B cell (primary cell): ENCODE measurements around the gene LSM4. TPM values are rescaled to one million over a fixed set of nuclear protein-coding genes. Genes with fewer than 3 reads are reported as not detected.

ENCODE experiments used
- ATAC-seq: fragments of 200-7000 bp; cut with Tn5 transposase; one replicate; pipeline ENCODE4 v1.10.0; 2021; ENCODE audit warnings: low read depth, mild to moderate bottlenecking, moderate number of reproducible peaks, moderate library complexity
- CTCF ChIA-PET: fragments of 350-600 bp; sonication (Branson Sonifier 250); formaldehyde crosslinking; loops from one replicate; lab custom pipeline; 2021; ENCODE audit warnings: antibody characterized with exemption, inconsistent platforms; lab: Charles Lee
- POLR2A ChIA-PET: fragments of 350-600 bp; sonication (Branson Sonifier 250); formaldehyde crosslinking; loops from one replicate; lab custom pipeline; 2021; ENCODE audit warnings: antibody characterized with exemption; lab: Charles Lee
- DNase-seq: peaks from one replicate; pipeline ENCODE4 v3.0.0; 2013
- H2AFZ ChIP-seq: 2 replicates; pipeline ENCODE4 v1.6.1; 2012; ENCODE audit warnings: mild to moderate bottlenecking, low read depth, low read length; ENCODE audit not compliant: insufficient read depth, poor library complexity, severe bottlenecking
- H3K27ac ChIP-seq, 2 donors: 1 replicate in 1 of 2; 2 replicates in 1 of 2; pipeline ENCODE4 v1.5.1; 2012 to 2013; ENCODE audit warnings: low read length in 2 of 2, mild to moderate bottlenecking in 2 of 2, moderate library complexity in 1 of 2
- H3K27me3 ChIP-seq, 4 experiments: fragments of 200-600 bp in 1 of 4; sonication (generic) in 1 of 4; replicated peaks in 1 of 4; 1 replicate in 2 of 4; 2 replicates in 2 of 4; pipeline versions ENCODE4 v1.6.1 to v1.7.0; 2013 to 2016; ENCODE audit warnings: low read length in 3 of 4, mild to moderate bottlenecking in 2 of 4, mixed read lengths in 1 of 4, moderate library complexity in 1 of 4; ENCODE audit not compliant: insufficient read depth in 4 of 4, control insufficient read depth in 3 of 4; ENCODE audit errors: control extremely low read depth in 1 of 4
- H3K36me3 ChIP-seq, 2 experiments: replicated peaks in 1 of 2; 1 replicate in 1 of 2; 2 replicates in 1 of 2; pipeline versions ENCODE4 v1.6.1 to v1.7.1; 2013; ENCODE audit warnings: low read length in 1 of 2; ENCODE audit not compliant: insufficient read depth in 2 of 2, control insufficient read depth in 1 of 2; ENCODE audit errors: control extremely low read depth in 1 of 2, extremely low read depth in 1 of 2
- H3K4me1 ChIP-seq, 2 donors: fragments of 200-600 bp in 1 of 2; sonication (generic) in 1 of 2; 1 replicate in 1 of 2; 2 replicates in 1 of 2; pipeline versions ENCODE4 v1.5.1 to v1.6.1; 2013 to 2017; ENCODE audit warnings: low read length in 2 of 2; ENCODE audit not compliant: control insufficient read depth in 2 of 2, insufficient read depth in 2 of 2
- H3K4me2 ChIP-seq: replicated peaks from 2 replicates; pipeline ENCODE3; 2012; ENCODE audit warnings: mild to moderate bottlenecking, low read depth, low read length; ENCODE audit not compliant: poor library complexity, severe bottlenecking
- H3K4me3 ChIP-seq, 5 experiments: fragments of 200-600 bp in 1 of 5; sonication (generic) in 1 of 5; 1 replicate in 3 of 5; 2 replicates in 2 of 5; pipeline versions ENCODE4 v1.5.1 to v1.7.0; 2011 to 2016; ENCODE audit warnings: low read length in 4 of 5, mild to moderate bottlenecking in 4 of 5, low read depth in 2 of 5, control low read depth in 1 of 5, moderate library complexity in 1 of 5; ENCODE audit not compliant: insufficient read depth in 1 of 5; ENCODE audit errors: control extremely low read depth in 1 of 5, extremely low read depth in 1 of 5
- H3K79me2 ChIP-seq: fragments of 200-600 bp; sonication (generic); one replicate; pipeline ENCODE4 v1.6.0; 2016; ENCODE audit warnings: low read length; ENCODE audit not compliant: control insufficient read depth, insufficient read depth
- H3K9ac ChIP-seq: fragments of 200-600 bp; sonication (generic); 2 replicates; pipeline ENCODE4 v1.6.1; 2017; ENCODE audit warnings: mild to moderate bottlenecking, low read length, moderate library complexity
- H3K9me3 ChIP-seq, 3 donors: one replicate each; pipeline versions ENCODE4 v1.6.1 to v1.7.1; 2013; ENCODE audit warnings: low read length in 2 of 3; ENCODE audit not compliant: control insufficient read depth in 2 of 3, insufficient read depth in 1 of 3; ENCODE audit errors: control extremely low read depth in 1 of 3
- H4K20me1 ChIP-seq: 2 replicates; pipeline ENCODE4 v1.6.0; 2012; ENCODE audit warnings: mild to moderate bottlenecking, low read length; ENCODE audit not compliant: insufficient read depth, control insufficient read depth, poor library complexity, severe bottlenecking
- H3K27ac Mint-ChIP-seq: one replicate; pipeline ENCODE4 v1.8.0; 2021; ENCODE audit warnings: mixed read lengths
- H3K27me3 Mint-ChIP-seq: one replicate; pipeline ENCODE4 v1.8.0; 2021; ENCODE audit warnings: mixed read lengths
- H3K4me1 Mint-ChIP-seq: one replicate; pipeline ENCODE4 v1.8.0; 2021; ENCODE audit warnings: mixed read lengths
- H3K4me3 Mint-ChIP-seq: one replicate; pipeline ENCODE4 v1.8.0; 2021; ENCODE audit warnings: mixed read lengths
- H3K9me3 Mint-ChIP-seq: one replicate; pipeline ENCODE4 v1.8.0; 2022; ENCODE audit warnings: mixed read lengths; ENCODE audit not compliant: insufficient read depth
- CTCF ChIP-seq: fragments of 200-600 bp; IDR thresholded peaks from one replicate; pipeline ENCODE4 v1.8.0; 2022; ENCODE audit warnings: antibody characterized with exemption, mild to moderate bottlenecking
- EZH2 ChIP-seq: IDR thresholded peaks from 2 replicates; pipeline ENCODE4 v1.6.1; 2012; ENCODE audit warnings: borderline replicate concordance, low read depth, mild to moderate bottlenecking, moderate library complexity, low read length; ENCODE audit not compliant: insufficient read depth, poor library complexity, severe bottlenecking
- WGBS: methylation state at CpG from one replicate; pipeline ENCODE4 v1.1.5; 2013; ENCODE audit warnings: missing lambda C conversion rate; ENCODE audit not compliant: insufficient coverage; 5-methylcytosine and 5-hydroxymethylcytosine counted together
- intact Hi-C: fragments of 100-400 bp; cut with micrococcal nuclease; formaldehyde crosslinking; loops from one replicate; pipeline ENCODE4 v1.10.0; 2022
- polyA plus RNA-seq: library from polyadenylated mRNA; depleted of rRNA; stranded (reverse); fragments of >200 nt; gene quantifications from 2 replicates; pipeline ENCODE4 v1.2.3, GENCODE V29; 2012
- total RNA-seq, 2 donors: library from RNA; stranded (reverse); fragments of 120-200 nt in 1 of 2; gene quantifications; 1 replicate in 1 of 2; 2 replicates in 1 of 2; pipeline versions ENCODE4 v1.2.3 to v1.2.4, GENCODE V29; 2013 to 2022

The LSM4 gene
- total and polyA plus RNA-seq, 2 donors (not counting 1 experiment from before 2014, with no cell fraction given): 66.3 to 86.1 TPM

- POLR2A ChIA-PET: interaction anchor here (1.2 to 1.7 kb wide), 3 partner anchors 15 to 19 kb away, joined by 3 to 4 read pairs (median 4); no protein-coding TSS in a partner anchor
- Histone ChIP-seq H3K9ac (no peak overlapping the region), H4K20me1 (no peaks in the 10 kb centered on the region), H3K4me1 (peaks cover 43 to 65% of the 10 kb centered on the region in 2 donors), H2AFZ (no peak overlapping the region), H3K9me3 (no peaks in the 10 kb centered on the region), H3K79me2 (no peaks in the 10 kb centered on the region), H3K27ac (no peak overlapping the region), H3K27me3 (no peaks in the 10 kb centered on the region), H3K4me2 (no peak overlapping the region), H3K4me3 (no peak overlapping the region), H3K36me3 (no peaks in the 10 kb centered on the region)
- Mint-ChIP-seq H3K4me1 (peaks cover 57% of the 10 kb centered on the region), H3K4me3 (no peak overlapping the region), H3K27ac (peak overlapping the region; percentile 79), H3K27me3 (no peaks in the 10 kb centered on the region), H3K9me3 (no peaks in the 10 kb centered on the region)
- TF ChIP-seq CTCF: no peak
- TF ChIP-seq EZH2: no peak
- DNase-seq (no peak), ATAC-seq (no peak)
- intact Hi-C loops: no loop called here
- 97% methylated on average over 21 of the region's 21 CpGs for WGBS
- CTCF ChIA-PET: interaction anchor here (1.2 kb wide), 1 partner anchor 22 kb away, joined by 5 read pairs; no protein-coding TSS in a partner anchor
Measured at GRCh38 chr19:18286973-18287635, 35.8 kb downstream of the LSM4 start.

DNA sequence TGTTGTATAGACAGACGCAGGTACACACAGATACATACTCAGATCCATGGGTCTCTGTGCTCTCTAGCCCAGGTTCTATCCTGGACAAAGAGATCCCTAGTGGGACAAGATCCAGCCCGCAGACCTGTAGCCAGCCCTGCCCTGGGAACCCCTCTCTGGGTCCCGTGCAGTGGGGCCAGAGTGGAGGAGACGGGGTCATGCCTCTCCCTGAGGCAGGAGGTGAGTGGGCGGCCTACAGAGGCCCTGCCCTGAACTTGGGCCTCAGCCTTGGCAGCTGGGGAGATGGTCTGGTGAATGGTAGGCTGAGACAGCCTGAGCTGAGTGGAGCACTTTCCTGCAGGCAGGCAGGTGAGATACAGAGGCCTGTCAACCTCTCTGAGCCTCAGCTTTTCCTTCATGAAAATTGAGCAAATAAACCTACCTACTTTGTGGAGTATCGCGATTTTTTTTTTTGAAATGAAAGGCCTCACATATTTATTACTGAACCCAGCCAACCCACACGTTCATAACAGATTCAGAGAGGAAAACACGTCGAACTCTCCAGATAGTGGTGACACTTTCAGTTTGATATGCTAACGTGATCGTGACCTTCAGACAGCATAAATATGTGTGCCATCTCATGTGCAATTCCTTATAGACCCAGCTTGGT is 38.0 kb downstream of the LSM4 start:
- intact Hi-C loops: no loop called here
- Mint-ChIP-seq H3K27ac (peak overlapping the region; percentile 92), H3K27me3 (no peaks in the 10 kb centered on the region), H3K9me3 (no peaks in the 10 kb centered on the region), H3K4me3 (peak overlapping the region; percentile 59), H3K4me1 (peaks cover 42% of the 10 kb centered on the region)
- ChIA-PET CTCF (interaction anchor here (0.7 kb wide), 1 partner anchor 22 kb away, joined by 3 read pairs; no protein-coding TSS in a partner anchor), POLR2A (interaction anchor here (0.7 kb wide), 2 partner anchors 8 to 20 kb away, joined by 3 to 4 read pairs; no protein-coding TSS in a partner anchor)
- no peaks in the 10 kb centered on the region for H3K9me3 ChIP-seq
- TF ChIP-seq EZH2 (no peak), CTCF (no peak)
- DNase-seq (peak; percentile 31), ATAC-seq (no peak)
- H4K20me1 ChIP-seq: peaks cover 12% of the 10 kb centered on the region
- peaks cover 28 to 44% of the 10 kb centered on the region in 2 donors for H3K4me1 ChIP-seq
- H3K9ac ChIP-seq: no peak overlapping the region
- no peaks in the 10 kb centered on the region for H3K36me3 ChIP-seq
- peak overlapping the region; percentile 23 for H3K4me2 ChIP-seq
- WGBS: 40% methylated on average over 9 of the region's 12 CpGs
- H3K27me3 ChIP-seq: no peaks in the 10 kb centered on the region
- peaks cover 13% of the 10 kb centered on the region for H3K79me2 ChIP-seq
- H3K4me3 ChIP-seq: no peak overlapping the region
- H3K27ac ChIP-seq: peak overlapping the region; percentile 69
- H2AFZ ChIP-seq: peak overlapping the region; percentile 9
